ENCODE data around the gene RGR.

The RGR gene

DNA sequence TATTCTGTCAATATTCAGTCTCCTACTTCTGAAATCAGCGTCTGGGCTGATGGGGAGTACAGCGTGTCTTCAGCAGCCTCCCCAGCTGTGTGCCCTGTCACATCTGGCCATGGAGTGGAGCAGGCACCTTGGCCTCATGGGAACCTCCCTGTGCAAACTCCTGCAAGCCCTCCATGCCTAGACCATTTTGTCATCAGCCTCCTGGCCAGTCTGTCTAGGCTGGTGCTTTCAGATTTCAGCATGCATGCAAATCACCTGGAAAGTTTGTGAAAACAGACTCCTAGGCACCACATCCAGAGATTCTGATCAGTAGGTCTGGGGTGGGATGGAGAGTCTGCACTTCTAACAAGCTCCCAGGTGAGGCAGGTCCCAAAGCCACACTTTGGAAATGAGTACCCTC is 57.4 kb downstream of the RGR start:
- DNase-seq: no peak

DNA sequence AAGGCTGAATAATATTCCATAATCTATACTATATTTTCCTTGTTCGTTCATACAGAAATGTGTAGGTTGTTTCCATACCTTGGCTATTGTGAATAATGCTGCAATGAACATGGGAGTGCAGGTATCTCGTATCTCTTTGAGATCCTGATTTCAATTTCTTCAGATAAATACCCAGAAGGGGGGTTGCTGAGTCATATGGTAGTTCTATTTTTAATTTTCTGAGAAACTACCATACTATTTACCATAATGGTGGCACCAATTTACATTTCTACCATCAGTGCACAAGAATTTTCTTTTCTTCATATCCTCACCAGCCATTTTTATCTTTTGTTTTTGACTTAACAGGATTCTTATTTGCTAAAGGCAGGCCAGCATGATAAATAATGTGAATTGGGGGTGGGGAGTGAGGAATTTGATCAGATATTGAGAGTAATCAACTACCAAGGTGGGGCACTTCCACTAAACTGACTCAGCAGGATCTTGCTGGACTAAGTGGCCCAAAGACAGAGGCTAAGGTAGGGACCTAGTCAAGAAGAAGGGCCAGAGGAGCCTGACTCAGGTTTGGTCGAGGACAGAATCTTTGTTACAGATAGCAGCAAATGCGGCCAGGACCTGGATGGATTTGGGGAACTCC is 62.0 kb downstream of the RGR start:
- DNase-seq: no peak

DNA sequence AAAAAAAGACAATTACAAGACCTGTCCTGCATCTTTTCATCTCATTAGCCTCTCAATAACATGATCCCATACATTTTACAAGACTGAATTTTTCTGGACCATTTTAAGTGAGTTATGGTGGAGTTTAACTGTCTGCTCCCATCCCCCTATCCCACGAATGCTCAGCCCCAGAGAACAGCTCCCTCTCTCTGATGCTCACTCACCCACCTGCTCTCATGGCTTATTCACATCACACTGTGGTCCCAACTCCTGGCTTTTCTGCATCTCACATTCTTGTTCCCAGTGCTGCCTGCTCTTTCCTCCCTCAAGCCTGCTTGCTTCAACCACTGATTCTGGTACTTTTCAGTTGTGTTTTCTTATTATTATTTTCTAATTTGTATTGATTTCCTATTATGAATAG is 63.2 kb downstream of the RGR start:
- no peak for DNase-seq

DNA sequence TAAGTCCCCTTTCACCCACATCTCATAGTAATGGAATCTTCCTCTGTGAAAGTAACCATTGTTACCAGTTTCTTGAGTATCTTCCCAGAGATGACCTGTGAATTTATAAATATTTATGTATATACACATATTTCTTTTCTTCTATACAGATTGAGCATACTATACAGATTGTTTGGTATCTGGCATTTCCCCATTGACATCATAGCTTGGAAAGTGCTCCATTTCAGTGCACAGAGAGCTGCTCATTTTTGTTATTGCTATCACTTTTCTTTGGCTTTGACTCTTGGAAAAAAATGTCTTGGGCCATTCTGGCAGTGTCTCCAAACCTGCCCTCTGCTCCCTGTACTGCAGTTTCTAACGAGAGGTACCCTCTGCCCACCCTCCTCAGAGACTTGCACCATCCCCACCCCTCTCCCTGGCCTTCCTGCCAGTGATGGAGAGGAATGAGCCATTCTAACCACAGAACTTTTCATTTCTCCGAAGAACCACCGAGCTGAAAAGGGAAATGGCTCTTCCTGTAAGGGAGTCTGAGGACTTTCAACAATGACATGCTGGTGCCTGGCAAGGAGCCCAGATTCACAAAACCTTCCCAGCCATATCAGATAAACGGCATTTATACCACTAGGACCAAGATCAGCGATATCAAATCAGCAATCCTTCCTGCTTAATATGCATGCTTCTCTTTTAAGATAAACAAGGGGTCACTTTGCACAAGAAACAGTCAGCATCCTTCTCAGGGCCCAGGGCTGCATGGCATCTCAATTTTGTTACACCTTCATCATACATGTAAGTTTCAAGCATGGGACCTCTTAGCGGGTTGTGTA is 63.8 kb downstream of the RGR start:
- DNase-seq: peak; percentile 63

All from EL (cell line).